H9 (cell line): ENCODE data around the gene BIRC7. TPM values are rescaled to one million over a fixed set of nuclear protein-coding genes. Genes with fewer than 3 reads are reported as not detected.
A peak's percentile ranks its signal among the peaks of the same experiment; 100 is the strongest.

Experiments used
- DNase-seq: peaks from one replicate; pipeline ENCODE4 v3.0.0-alpha.2; 2017
- H2AFZ ChIP-seq: one replicate; pipeline ENCODE4 v1.6.1; 2013; ENCODE audit warnings: mild to moderate bottlenecking, low read length, control low read depth, moderate library complexity
- H2AK5ac ChIP-seq: 2 replicates; pipeline ENCODE4 v1.6.1; 2013; ENCODE audit warnings: low read length, control low read depth, mixed read lengths; ENCODE audit not compliant: insufficient read length
- H2BK120ac ChIP-seq: one replicate; pipeline ENCODE4 v1.6.1; 2013; ENCODE audit warnings: low read depth, mild to moderate bottlenecking, low read length, control low read depth, inconsistent platforms; ENCODE audit not compliant: poor library complexity, severe bottlenecking
- H2BK12ac ChIP-seq: 2 replicates; pipeline ENCODE4 v1.6.1; 2013; ENCODE audit warnings: low read length, control low read depth, mixed read lengths, low read depth; ENCODE audit not compliant: insufficient read length
- H2BK15ac ChIP-seq: 2 replicates; pipeline ENCODE4 v1.6.1; 2013; ENCODE audit warnings: low read depth, low read length, control low read depth
- H2BK20ac ChIP-seq: one replicate; pipeline ENCODE4 v1.6.1; 2013; ENCODE audit warnings: low read depth, mild to moderate bottlenecking, low read length, control low read depth, inconsistent platforms; ENCODE audit not compliant: poor library complexity, severe bottlenecking
- H2BK5ac ChIP-seq: 2 replicates; pipeline ENCODE4 v1.6.1; 2013; ENCODE audit warnings: low read length, control low read depth, mixed read lengths; ENCODE audit not compliant: insufficient read length
- H3K14ac ChIP-seq: 2 replicates; pipeline ENCODE4 v1.6.1; 2013; ENCODE audit warnings: low read length, control low read depth; ENCODE audit not compliant: insufficient read depth
- H3K18ac ChIP-seq: 2 replicates; pipeline ENCODE4 v1.6.1; 2013; ENCODE audit warnings: low read depth, mild to moderate bottlenecking, mixed read lengths, low read length, control low read depth; ENCODE audit not compliant: insufficient read length
- H3K23ac ChIP-seq: 2 replicates; pipeline ENCODE4 v1.6.1; 2013; ENCODE audit warnings: low read length, control low read depth, mixed read lengths, low read depth; ENCODE audit not compliant: insufficient read length
- H3K23me2 ChIP-seq: 2 replicates; pipeline ENCODE4 v1.6.1; 2013; ENCODE audit warnings: low read depth, mild to moderate bottlenecking, mixed read lengths, low read length, control low read depth; ENCODE audit not compliant: insufficient read length, poor library complexity, severe bottlenecking
- H3K27ac ChIP-seq: 2 replicates; pipeline ENCODE4 v1.5.1; 2013; ENCODE audit warnings: low read length, control low read depth, mixed read lengths, low read depth; ENCODE audit not compliant: insufficient read length
- H3K27me3 ChIP-seq: 2 replicates; pipeline ENCODE4 v1.6.1; 2013; ENCODE audit warnings: low read length, control low read depth, inconsistent platforms; ENCODE audit not compliant: insufficient read depth
- H3K4ac ChIP-seq: 2 replicates; pipeline ENCODE4 v1.6.1; 2013; ENCODE audit warnings: low read depth, mild to moderate bottlenecking, control low read depth, inconsistent platforms, low read length, moderate library complexity
- H3K4me1 ChIP-seq: 2 replicates; pipeline ENCODE4 v1.6.1; 2013; ENCODE audit warnings: low read length, control low read depth, inconsistent platforms; ENCODE audit not compliant: insufficient read depth
- H3K4me2 ChIP-seq: 2 replicates; pipeline ENCODE4 v1.6.1; 2013; ENCODE audit warnings: low read length, control low read depth, mixed read lengths; ENCODE audit not compliant: insufficient read length, insufficient read depth
- H3K56ac ChIP-seq: 2 replicates; pipeline ENCODE4 v1.6.1; 2013; ENCODE audit warnings: low read depth, mild to moderate bottlenecking, mixed read lengths, low read length, control low read depth; ENCODE audit not compliant: insufficient read length
- H3K79me1 ChIP-seq: 2 replicates; pipeline ENCODE4 v1.6.1; 2013; ENCODE audit warnings: low read depth, mild to moderate bottlenecking, moderate library complexity, low read length, control low read depth, inconsistent platforms; ENCODE audit not compliant: insufficient read depth, poor library complexity, severe bottlenecking
- H3K79me2 ChIP-seq: 2 replicates; pipeline ENCODE4 v1.6.1; 2013; ENCODE audit warnings: low read length, control low read depth, inconsistent platforms; ENCODE audit not compliant: insufficient read depth
- H3K9ac ChIP-seq: 2 replicates; pipeline ENCODE4 v1.6.1; 2013; ENCODE audit warnings: low read length, control low read depth, mixed read lengths; ENCODE audit not compliant: insufficient read length; ENCODE audit errors: extremely low read depth
- H3K9me3 ChIP-seq: one replicate; pipeline ENCODE4 v1.6.1; 2013; ENCODE audit warnings: low read depth, low read length, inconsistent platforms; ENCODE audit not compliant: control insufficient read depth
- H3T11ph ChIP-seq: one replicate; pipeline ENCODE4 v1.6.1; 2013; ENCODE audit warnings: mild to moderate bottlenecking, low read length, control low read depth, inconsistent platforms
- H4K20me1 ChIP-seq: one replicate; pipeline ENCODE4 v1.6.1; 2013; ENCODE audit not compliant: control insufficient read depth, insufficient read length, insufficient read depth
- H4K5ac ChIP-seq: 2 replicates; pipeline ENCODE4 v1.6.1; 2013; ENCODE audit warnings: low read depth, mild to moderate bottlenecking, mixed read lengths, low read length, control low read depth; ENCODE audit not compliant: insufficient read length
- H4K8ac ChIP-seq: replicated peaks from 2 replicates; pipeline ENCODE4 v1.6.1; 2013; ENCODE audit warnings: low read length, control low read depth, mixed read lengths, low read depth; ENCODE audit not compliant: insufficient read length
- H4K91ac ChIP-seq: 2 replicates; pipeline ENCODE4 v1.6.1; 2013; ENCODE audit warnings: low read depth, mild to moderate bottlenecking, moderate library complexity, mixed read lengths, low read length, control low read depth; ENCODE audit not compliant: insufficient read length
- H3K27ac Mint-ChIP-seq, 3 experiments: 2 replicates in 2 of 3; 3 replicates in 1 of 3; pipeline ENCODE4 v1.8.0; 2020 to 2021; ENCODE audit warnings: mixed read lengths in 3 of 3, mild to moderate bottlenecking in 1 of 3, moderate library complexity in 1 of 3
- H3K27me3 Mint-ChIP-seq: 2 replicates; pipeline ENCODE4 v1.8.0; 2021; ENCODE audit warnings: low read depth, mild to moderate bottlenecking, moderate library complexity, mixed read lengths
- H3K36me3 Mint-ChIP-seq, 3 experiments: 2 replicates in 2 of 3; 3 replicates in 1 of 3; pipeline ENCODE4 v1.8.0; 2020 to 2021; ENCODE audit warnings: low read depth in 3 of 3, mixed read lengths in 3 of 3; ENCODE audit not compliant: insufficient read depth in 1 of 3
- H3K4me1 Mint-ChIP-seq, 2 experiments: 2 replicates each; pipeline ENCODE4 v1.8.0; 2020; ENCODE audit warnings: mixed read lengths in 2 of 2
- H3K4me3 Mint-ChIP-seq, 2 experiments: 2 replicates in 1 of 2; 3 replicates in 1 of 2; pipeline ENCODE4 v1.8.0; 2020 to 2021; ENCODE audit warnings: mild to moderate bottlenecking in 2 of 2, mixed read lengths in 2 of 2, moderate library complexity in 1 of 2
- H3K9me3 Mint-ChIP-seq, 2 experiments: 2 replicates in 1 of 2; 3 replicates in 1 of 2; pipeline ENCODE4 v1.8.0; 2020; ENCODE audit warnings: mild to moderate bottlenecking in 2 of 2, mixed read lengths in 2 of 2, moderate library complexity in 1 of 2
- CTCF ChIP-seq: fragments of 200-600 bp; sonication (generic); conservative IDR thresholded peaks from 3 replicates; pipeline ENCODE4 v1.8.0; 2021; ENCODE audit warnings: antibody characterized with exemption, mild to moderate bottlenecking
- WGBS: extraction: QIAGEN DNeasy Blood & Tissue Kit; methylation state at CpG from one replicate; pipeline ENCODE4 v1.1.7; 2013; ENCODE audit warnings: missing lambda C conversion rate, low lambda C conversion rate, mixed read lengths; ENCODE audit not compliant: insufficient read length; ENCODE audit errors: extremely low coverage; 5-methylcytosine and 5-hydroxymethylcytosine counted together
- total RNA-seq: library from RNA; stranded (reverse); gene quantifications from 2 replicates; pipeline ENCODE4 v1.2.1, GENCODE V29; 2021

The BIRC7 gene
- total RNA-seq, 1 experiment from 2014 or later = not detected

- Histone ChIP-seq H2BK12ac (no peak overlapping the region), H3K4ac (no peak overlapping the region), H4K5ac (no peak overlapping the region), H2AFZ (no peak overlapping the region), H4K20me1 (peaks cover 11% of the 10 kb centered on the region), H2BK5ac (no peak overlapping the region), H3K27ac (no peak overlapping the region), H3K14ac (no peak overlapping the region; the same call in 1 of the 2 replicates), H3T11ph (no peak overlapping the region), H3K9me3 (no peaks in the 10 kb centered on the region), H3K79me1 (no peaks in the 10 kb centered on the region), H3K4me1 (no peaks in the 10 kb centered on the region), H3K18ac (no peak overlapping the region), H4K91ac (no peak overlapping the region), H3K23ac (no peak overlapping the region), H3K4me2 (no peak overlapping the region), H3K9ac (no peak overlapping the region), H2BK120ac (no peak overlapping the region), H3K56ac (no peak overlapping the region), H2BK20ac (no peak overlapping the region), H4K8ac (peak overlapping the region; percentile 36), H3K23me2 (no peaks in the 10 kb centered on the region), H3K27me3 (no peaks in the 10 kb centered on the region), H2BK15ac (no peak overlapping the region), H3K79me2 (no peaks in the 10 kb centered on the region), H2AK5ac (no peak overlapping the region)
- peaks cover 2% of the 10 kb centered on the region in 2 experiments; a peak in 3 of 5 replicates for H3K9me3 Mint-ChIP-seq
- no peak overlapping the region for H3K4me3 Mint-ChIP-seq
- H3K36me3 Mint-ChIP-seq = 0 out of 7 replicates have a peak, but pooled peaks cover 0 to 3% (median 0%) of the 10 kb centered on the region in 3 experiments
- WGBS = no CpG with 5 or more reads among the region's 5 CpGs
- no peak overlapping the region; a peak in 1 of 7 replicates for H3K27ac Mint-ChIP-seq
- H3K27me3 Mint-ChIP-seq = peaks cover 5% of the 10 kb centered on the region
- H3K4me1 Mint-ChIP-seq = peaks cover 3 to 4% of the 10 kb centered on the region in 2 experiments; a peak in 3 of 4 replicates
- TF ChIP-seq CTCF = no peak
- DNase-seq = no peak
These were observed 46.4 kb upstream of the BIRC7 start for GRCh38 chr20:63189322-63189642.
